ENCODE data around the gene RPS6KA2. TPM values are rescaled to one million over a fixed set of nuclear protein-coding genes. Genes with fewer than 3 reads are reported as not detected.

The RPS6KA2 gene
- total and polyA plus RNA-seq, 2 donors (not counting 3 experiments of a cell fraction or from before 2014, with no cell fraction given), result 54.5 to 75.8 TPM

DNA sequence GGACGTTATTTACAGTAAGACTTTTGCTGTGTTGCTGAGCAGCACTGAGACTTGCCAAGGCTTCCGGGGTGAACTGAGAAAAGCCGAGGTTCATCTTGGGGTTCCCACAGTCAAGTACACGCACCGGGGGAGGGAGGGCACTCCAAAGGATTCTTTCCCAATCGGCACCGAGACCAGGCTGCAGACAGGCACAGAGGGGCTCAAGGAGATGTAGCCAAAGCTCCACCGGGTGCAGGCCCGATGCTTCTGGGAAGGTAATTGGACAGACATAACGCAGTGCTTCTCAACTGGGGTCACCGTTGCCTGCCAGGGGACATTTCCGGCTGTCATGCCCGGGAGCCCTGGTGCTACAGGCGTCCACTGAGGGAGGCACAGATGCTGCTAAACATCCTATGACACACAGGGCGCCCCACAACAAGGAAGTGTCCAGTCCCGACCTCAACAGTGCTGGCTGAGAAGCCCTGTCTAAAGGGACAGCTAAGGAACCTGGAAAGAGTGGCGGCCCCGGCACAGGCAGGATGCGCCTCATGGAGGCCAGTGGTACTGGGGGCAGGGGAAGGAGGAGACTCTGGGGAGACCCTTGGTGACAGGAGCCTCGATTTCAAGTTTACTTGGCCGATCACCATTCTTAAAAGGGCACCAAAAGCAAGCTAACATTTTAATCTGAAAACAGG lies 133.5 kb downstream of the RPS6KA2 start:
- intact Hi-C loops (cut with micrococcal nuclease) (no loop called here), dilution Hi-C loops (cut with MboI; ENCODE audit: extremely low pct_ligation_motif_present, low sequenced_read_pairs) (no loop called here)
- TF ChIP-seq EZH2 (IDR thresholded peaks at IDR 0.05; ENCODE audit: borderline replicate concordance, low read depth, low read length, severe bottlenecking) (no peak), POLR2A (IDR thresholded peaks at IDR 0.05; ENCODE audit: low read depth, low read length) (no peak), FOS (IDR thresholded peaks at IDR 0.05; ENCODE audit: borderline replicate concordance, insufficient read depth, low read length) (no peak), MYC (IDR thresholded peaks at IDR 0.05; ENCODE audit: low read depth, low read length) (no peak)
- TF ChIP-seq, protein P1, sequence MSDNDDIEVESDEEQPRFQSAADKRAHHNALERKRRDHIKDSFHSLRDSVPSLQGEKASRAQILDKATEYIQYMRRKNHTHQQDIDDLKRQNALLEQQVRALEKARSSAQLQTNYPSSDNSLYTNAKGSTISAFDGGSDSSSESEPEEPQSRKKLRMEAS (IDR thresholded peaks at IDR 0.05; ENCODE audit: insufficient read depth, insufficient read length), result no peak
- Histone ChIP-seq H3K9me3 (replicated peaks; ENCODE audit: control insufficient read depth, insufficient read depth, low read length) (no peaks in the 10 kb centered on the region), H3K27me3 (ENCODE audit: control insufficient read depth in 2 of 2, insufficient read depth in 2 of 2, low read length in 2 of 2) (no peaks in the 10 kb centered on the region), H3K27ac (ENCODE audit: insufficient read depth, low read depth, low read length) (no peak overlapping the region), H2AFZ (ENCODE audit: low read depth, low read length) (no peak overlapping the region), H3K79me2 (ENCODE audit: control insufficient read depth, insufficient read depth, low read length) (no peaks in the 10 kb centered on the region), H3K4me1 (ENCODE audit: control insufficient read depth, extremely low read depth, insufficient read depth, low read length) (peaks cover 36% of the 10 kb centered on the region), H3K9ac (replicated peaks; ENCODE audit: extremely low read depth, insufficient read depth, low read length) (no peak overlapping the region), H3K4me2 (ENCODE audit: insufficient read depth, low read length) (no peak overlapping the region), H3K9me1 (replicated peaks; ENCODE audit: control insufficient read depth, extremely low read depth, insufficient read depth, low read length) (no peaks in the 10 kb centered on the region), H3K4me3 (replicated peaks in 1 of 3; ENCODE audit: insufficient read depth in 1 of 3, low read depth in 1 of 3, low read length in 3 of 3) (no peak overlapping the region), H4K20me1 (replicated peaks; ENCODE audit: control insufficient read depth, extremely low read depth, insufficient read depth, low read length) (no peaks in the 10 kb centered on the region), H3K36me3 (ENCODE audit: control insufficient read depth in 2 of 2, extremely low read depth in 1 of 2, insufficient read depth in 2 of 2, low read length in 2 of 2) (peaks cover 0 to 31% of the 10 kb centered on the region in 2 experiments)
- no TSS peak for BruUV-seq (replicated peaks)
- CTCF ChIA-PET, result no interaction called here
- FAIRE-seq (no peak), DNase-seq (ENCODE audit: low read depth, low spot score) (no peak)
- POLR2A ChIA-PET, result no interaction called here

DNA sequence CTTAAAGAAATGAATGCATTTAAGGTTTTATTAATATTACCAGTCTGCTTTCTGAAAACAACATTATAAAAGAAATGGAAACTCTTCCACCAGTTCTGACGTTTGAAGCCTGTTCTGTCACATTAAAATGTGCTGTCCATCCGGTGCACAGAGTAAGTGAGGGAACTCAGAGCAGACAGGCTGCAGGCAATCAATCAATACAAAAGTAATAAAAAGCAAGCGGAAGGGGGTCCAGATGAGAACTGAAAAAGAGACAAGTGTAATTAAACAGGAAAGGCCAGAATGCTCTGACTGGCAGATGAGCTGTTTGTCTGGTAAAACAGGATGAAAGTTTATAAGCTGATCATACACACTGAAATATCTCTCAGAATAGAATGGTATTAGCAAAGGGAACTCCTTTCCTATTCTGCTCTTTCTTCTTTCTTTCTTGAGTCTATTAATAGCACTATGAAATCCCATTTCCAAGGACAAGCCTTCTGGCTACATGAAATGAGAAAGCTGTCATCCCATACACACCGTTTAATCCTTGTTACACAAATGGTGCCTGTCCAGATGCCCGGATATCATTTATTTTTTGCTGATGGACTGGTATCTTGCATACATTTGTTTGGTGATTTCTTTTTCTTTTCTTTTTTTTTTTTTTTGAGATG lies 134.8 kb downstream of the RPS6KA2 start:
- Histone ChIP-seq H3K27me3 (ENCODE audit: control insufficient read depth in 2 of 2, insufficient read depth in 2 of 2, low read length in 2 of 2) (no peaks in the 10 kb centered on the region), H4K20me1 (replicated peaks; ENCODE audit: control insufficient read depth, extremely low read depth, insufficient read depth, low read length) (no peaks in the 10 kb centered on the region), H3K4me2 (ENCODE audit: insufficient read depth, low read length) (no peak overlapping the region), H3K9ac (replicated peaks; ENCODE audit: extremely low read depth, insufficient read depth, low read length) (no peak overlapping the region), H3K9me1 (replicated peaks; ENCODE audit: control insufficient read depth, extremely low read depth, insufficient read depth, low read length) (no peaks in the 10 kb centered on the region), H2AFZ (ENCODE audit: low read depth, low read length) (no peak overlapping the region), H3K9me3 (replicated peaks; ENCODE audit: control insufficient read depth, insufficient read depth, low read length) (no peaks in the 10 kb centered on the region), H3K36me3 (ENCODE audit: control insufficient read depth in 2 of 2, extremely low read depth in 1 of 2, insufficient read depth in 2 of 2, low read length in 2 of 2) (peaks cover 0 to 22% of the 10 kb centered on the region in 2 experiments), H3K4me3 (replicated peaks in 1 of 3; ENCODE audit: insufficient read depth in 1 of 3, low read depth in 1 of 3, low read length in 3 of 3) (no peak overlapping the region), H3K4me1 (ENCODE audit: control insufficient read depth, extremely low read depth, insufficient read depth, low read length) (peaks cover 49% of the 10 kb centered on the region), H3K27ac (ENCODE audit: insufficient read depth, low read depth, low read length) (no peak overlapping the region), H3K79me2 (ENCODE audit: control insufficient read depth, insufficient read depth, low read length) (no peaks in the 10 kb centered on the region)
- BruUV-seq (replicated peaks), result no TSS peak
- POLR2A ChIA-PET, result no interaction called here
- intact Hi-C loops (cut with micrococcal nuclease) (no loop called here), dilution Hi-C loops (cut with MboI; ENCODE audit: extremely low pct_ligation_motif_present, low sequenced_read_pairs) (no loop called here)
- DNase-seq (ENCODE audit: low read depth, low spot score) (no peak), FAIRE-seq (peak; percentile 52)
- TF ChIP-seq, protein P2, sequence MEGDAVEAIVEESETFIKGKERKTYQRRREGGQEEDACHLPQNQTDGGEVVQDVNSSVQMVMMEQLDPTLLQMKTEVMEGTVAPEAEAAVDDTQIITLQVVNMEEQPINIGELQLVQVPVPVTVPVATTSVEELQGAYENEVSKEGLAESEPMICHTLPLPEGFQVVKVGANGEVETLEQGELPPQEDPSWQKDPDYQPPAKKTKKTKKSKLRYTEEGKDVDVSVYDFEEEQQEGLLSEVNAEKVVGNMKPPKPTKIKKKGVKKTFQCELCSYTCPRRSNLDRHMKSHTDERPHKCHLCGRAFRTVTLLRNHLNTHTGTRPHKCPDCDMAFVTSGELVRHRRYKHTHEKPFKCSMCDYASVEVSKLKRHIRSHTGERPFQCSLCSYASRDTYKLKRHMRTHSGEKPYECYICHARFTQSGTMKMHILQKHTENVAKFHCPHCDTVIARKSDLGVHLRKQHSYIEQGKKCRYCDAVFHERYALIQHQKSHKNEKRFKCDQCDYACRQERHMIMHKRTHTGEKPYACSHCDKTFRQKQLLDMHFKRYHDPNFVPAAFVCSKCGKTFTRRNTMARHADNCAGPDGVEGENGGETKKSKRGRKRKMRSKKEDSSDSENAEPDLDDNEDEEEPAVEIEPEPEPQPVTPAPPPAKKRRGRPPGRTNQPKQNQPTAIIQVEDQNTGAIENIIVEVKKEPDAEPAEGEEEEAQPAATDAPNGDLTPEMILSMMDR (IDR thresholded peaks at IDR 0.05; ENCODE audit: extremely low read depth in 1 of 2, insufficient read depth in 1 of 2, low read depth in 1 of 2, low read length in 2 of 2), result no peak
- TF ChIP-seq MYC (IDR thresholded peaks at IDR 0.05; ENCODE audit: low read depth, low read length), result no peak
- CTCF ChIA-PET, result interaction anchor here (1.1 to 1.3 kb wide), 3 partner anchors 9 to 82 kb away, joined by 3 read pairs; no protein-coding TSS in a partner anchor

All from endothelial cell of umbilical vein (primary cell).